NK-92 (cell line): ENCODE data around the gene SULF2.
"Not testable (repeated sequence)": the region's sequence is repeated elsewhere in the genome, so short reads cannot be mapped to it uniquely, and the experiment has no call there.

ENCODE experiments used
- DNase-seq: peaks from one replicate; lab custom pipeline; 2025; ENCODE audit not compliant: unreplicated experiment; lab: John Stamatoyannopoulos, UW

The SULF2 gene

DNA sequence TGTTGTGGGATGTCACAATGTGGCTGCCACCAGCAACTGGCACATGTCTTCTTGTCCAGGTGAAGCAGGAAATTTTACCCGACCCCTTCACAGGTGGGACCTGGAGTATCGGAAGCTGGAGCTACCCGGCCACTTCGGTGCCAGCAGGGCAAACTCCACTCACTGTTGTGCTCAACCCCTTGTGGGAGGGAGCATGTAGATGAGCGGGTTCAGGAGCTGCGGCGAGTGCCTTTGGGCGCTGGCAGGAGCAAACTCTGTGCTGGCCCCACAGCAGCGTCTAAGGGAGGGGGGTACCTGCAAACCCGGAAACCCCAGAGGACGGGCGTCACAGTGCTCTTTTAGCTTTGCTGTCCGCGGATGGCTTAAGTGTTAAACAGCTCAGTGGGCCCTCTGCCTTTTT lies 20.7 kb upstream of the SULF2 start:
- no peak for DNase-seq

DNA sequence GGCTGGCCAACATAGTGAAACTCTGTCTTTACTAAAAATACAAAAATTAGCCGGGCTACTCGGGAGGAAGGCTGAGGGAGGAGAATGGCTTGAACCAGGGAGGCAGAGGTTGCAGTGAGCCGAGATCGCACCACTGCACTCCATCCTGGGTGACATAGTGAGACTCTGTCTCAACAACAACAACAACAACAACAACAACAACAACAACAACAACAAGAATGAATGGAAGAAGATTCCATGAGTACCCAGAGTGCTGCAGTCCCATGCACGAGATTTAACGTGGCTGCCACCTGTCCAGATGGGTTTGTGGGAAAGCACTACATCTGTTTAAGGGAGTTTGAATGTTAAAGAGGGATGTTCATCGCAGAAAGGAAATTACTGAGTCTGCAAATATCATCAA lies 19.7 kb upstream of the SULF2 start:
- DNase-seq: not testable (repeated sequence)

- not testable (repeated sequence) for DNase-seq
Observed at GRCh38 chr20:47804224-47804825, 19.0 kb upstream of the SULF2 start.

- no peak for DNase-seq
Observed at GRCh38 chr20:47802975-47803374, 17.7 kb upstream of the SULF2 start.

DNA sequence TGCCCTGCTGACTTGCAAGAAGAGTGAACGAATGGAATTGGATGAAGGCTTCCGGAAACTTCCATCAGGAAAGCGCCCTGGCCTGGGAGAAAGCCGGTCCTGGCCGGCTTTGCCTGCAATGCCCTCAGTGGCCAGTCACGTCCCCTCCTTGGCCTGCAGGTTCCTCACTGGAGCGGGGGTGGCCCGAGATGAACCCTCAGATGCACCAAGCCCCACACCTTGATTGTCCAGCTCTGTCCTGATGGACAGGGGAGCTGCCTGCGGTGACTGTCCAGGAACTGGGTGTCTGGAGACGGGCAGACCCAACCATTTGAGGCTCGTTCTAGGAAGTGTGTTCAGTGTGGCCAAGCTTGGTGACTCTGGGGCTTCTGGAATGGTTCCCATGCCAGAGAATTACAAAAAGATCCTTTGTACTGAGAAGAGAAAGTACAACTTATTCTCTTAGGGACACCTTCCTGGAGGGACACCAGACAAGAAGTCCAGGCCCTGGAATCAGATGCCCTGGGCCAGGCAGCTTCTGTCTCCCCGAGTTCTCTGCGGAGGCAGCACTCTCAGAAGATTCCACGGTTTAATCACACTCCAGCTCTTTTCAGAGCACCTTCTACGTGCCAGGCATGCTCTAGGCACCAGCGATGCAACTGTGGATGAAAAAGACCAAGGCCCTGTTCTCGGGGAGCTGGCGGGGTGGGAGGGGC lies 17.1 kb upstream of the SULF2 start:
- no peak for DNase-seq

DNA sequence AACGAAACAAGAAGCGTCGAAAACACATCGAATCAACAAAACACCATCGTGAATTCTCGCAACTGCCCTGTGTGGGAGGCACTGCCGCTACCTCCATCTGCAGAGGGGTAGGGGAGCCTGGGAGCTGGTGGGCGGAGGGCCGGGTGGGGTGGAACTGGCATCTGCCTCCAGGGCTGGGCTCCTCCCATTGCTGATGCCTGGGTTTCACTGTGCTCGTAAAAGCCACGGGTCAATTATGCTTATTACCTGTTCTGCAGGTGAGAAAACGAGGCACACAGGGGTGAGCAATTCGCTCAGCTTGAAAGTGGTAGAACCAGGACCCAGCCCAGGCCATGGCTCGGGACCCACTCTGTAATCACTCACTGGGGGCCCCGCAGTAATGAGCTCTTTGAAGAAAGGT lies 16.5 kb upstream of the SULF2 start:
- no peak for DNase-seq

DNA sequence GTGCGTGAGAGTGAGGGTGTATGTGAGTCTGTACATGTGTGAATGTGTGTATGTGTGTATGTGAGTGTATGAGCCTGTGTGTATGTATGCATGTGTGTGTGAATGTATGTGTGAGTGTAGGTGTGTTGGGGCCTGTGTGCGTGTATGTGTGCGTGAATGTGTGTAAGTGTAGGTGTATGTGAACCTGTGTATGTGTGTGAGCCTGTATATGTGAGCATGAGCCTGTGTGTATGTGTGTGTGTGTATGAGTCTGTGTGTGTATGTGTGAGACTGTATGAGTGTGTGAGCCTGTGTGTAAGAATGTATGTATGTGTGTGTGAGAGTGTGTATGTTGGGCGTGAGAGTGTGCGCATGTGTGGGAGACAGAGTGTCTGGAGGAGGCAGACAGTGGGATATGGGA lies 15.8 kb upstream of the SULF2 start:
- DNase-seq: no peak

DNA sequence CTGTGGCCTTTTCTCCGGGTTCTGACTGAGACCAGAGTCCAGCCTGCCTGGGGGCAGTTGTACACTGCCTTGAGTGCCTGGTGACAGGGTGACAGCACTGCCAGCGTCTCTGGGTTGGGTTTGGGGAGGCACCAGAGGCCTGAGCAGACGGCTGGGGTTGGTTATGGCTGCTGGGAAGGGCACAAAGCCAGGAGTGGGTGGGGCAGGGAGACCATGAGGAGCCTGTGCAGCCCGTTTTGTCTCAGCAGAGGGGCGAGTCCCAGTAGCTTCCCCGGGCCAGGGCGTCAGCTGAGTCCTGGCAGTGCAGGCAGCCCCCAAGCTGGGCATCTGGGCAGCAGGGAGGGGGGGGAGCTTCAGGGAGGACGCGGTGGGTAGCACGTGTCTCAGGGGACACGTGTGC lies 15.3 kb upstream of the SULF2 start:
- no peak for DNase-seq

DNA sequence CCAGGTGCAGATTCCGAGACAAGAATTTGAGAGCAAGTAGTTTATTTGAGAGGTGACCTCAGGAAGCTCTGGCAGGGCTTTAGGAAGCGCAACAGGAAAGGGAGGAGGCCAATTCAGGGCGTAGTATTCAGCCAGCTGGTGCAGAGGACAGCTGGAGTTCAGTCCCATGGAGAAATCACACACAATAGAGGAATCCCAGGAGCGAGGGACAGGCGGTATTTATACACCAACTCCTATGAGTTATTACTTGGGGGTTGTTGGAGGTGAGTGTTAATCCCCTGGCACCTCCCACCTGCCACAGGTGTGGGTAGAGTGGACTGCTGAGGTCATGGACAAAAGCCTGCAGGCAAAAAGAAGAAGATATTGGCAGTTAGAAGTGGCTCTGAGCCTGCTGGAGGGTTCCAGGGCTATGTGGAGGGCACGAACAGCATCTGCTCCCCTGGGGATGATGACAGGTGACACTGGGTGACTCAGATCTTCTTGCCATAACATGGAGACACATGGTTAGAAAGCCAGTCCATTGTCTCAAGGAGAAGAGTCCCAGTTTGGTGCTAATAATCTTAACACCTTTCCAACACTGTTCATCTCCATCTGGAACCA lies 13.9 kb upstream of the SULF2 start:
- DNase-seq: no peak

DNA sequence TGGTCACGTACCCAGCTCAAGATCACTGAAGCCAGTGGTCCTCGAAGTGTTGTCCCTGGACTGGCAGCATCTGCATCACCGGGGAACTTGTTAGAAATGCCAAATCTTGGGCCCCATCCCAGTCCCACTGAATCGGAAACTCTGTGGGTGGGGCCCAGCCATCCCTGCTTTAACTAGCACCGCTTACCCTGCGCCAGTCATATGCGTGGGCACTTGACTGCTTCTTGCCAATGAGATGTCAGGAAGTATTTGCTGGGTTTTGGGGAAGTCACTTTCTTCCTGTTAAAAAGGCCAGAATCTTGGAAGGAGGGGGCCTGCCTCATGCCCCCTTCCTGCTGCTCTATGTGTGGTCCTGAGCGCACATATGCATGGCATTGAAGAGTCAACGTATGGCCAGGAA lies 11.7 kb upstream of the SULF2 start:
- DNase-seq: no peak

DNA sequence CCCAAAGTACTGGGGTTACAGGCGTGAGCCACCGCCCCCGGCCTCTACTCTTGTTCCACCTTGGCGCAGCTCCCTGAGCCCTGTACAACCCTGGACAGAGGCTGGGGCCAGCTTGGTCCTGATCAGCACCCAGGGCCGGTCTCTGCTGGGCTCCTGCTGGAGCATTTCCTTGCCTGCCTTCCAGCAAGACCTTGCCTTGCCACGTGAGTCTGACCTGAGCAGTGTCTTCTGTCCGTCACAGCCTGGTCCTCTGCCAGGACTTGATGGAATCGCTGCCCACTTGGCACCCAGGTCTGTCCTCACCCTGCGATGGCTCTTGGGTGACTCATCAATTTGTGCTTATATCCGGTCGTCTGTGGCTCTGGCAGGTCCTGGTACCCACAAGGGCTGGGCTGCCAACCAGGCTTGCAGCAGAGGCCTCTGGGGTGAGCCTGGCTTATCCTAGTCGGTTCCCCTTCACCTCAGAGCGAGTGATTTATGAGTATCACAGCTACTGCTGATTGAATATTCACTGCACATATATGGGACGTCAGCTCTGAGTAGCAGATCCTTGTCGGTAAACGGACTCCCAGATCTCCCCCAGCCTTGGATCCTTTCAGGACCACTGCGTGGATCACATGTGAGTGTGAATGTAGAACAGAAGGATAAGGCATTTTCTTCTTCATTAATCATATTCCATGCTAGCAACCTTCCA lies 10.1 kb upstream of the SULF2 start:
- no peak for DNase-seq

DNA sequence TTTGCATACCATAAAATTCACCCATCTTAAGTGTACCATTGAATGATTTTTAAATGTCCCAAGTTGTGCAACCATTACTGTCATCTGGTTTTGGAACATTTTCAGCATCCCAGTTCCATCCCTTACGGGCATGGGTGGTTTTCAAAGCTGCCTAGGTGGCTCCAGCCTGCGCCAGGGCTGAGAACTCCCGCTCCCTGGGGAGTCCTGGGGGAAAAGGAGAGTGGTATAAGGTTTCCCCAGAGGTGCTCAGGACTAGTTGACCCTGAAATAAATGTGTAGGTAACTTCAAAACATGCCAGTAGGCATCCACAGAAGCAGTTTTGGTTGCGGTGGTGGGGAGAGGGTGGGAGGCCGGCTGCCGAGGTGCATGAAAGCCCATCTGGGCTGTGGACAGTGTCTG lies 9.0 kb upstream of the SULF2 start:
- DNase-seq: not testable (repeated sequence)

DNA sequence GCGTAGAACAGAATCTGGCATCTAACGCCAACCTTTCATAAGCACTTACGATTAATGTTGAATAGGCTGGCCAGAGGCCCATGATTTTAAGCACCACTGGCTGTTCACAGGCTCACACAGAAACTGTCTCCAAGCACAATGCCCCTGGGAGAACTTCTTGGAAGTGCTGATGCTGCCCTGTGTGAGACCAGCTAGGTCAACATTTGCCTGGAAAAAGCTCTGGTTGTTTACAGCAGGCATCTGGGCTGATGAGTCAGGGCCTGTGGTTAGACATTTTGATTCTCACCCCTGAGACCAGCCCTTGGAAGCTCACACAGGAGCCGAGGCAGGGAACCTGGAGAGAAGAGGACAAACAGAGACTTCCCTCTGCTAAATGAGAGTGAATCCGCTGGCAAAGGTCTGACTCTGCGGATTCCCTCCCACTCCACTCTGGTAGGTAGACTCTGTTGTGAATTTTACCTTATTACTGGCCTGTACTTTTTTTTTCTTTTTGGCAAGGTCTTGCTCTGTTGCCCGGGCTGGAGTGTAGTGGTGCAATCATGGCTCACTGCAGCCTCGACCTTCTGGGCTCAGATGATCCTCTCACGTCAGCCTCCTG lies 6.8 kb upstream of the SULF2 start:
- DNase-seq: no peak

- no peak for DNase-seq
Observed at GRCh38 chr20:47791084-47791599, 5.9 kb upstream of the SULF2 start.

DNA sequence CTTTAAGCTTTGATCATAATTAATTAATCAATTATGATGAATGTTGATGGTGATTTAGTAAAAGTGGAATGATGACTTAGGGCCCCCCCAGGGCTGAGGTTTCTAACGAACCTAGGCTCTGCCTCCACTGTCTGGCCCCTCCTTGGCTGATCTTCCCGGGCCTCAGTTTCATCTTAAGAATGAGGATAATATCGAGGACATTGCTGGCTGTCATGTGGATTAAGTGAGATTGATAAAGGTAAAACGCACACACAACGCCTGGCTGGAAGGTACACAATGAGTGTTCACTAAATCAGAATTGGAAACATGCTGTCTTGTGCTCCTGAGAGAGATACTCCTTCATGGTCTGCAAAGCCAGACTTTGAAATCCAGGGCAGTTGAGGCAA lies 5.3 kb upstream of the SULF2 start:
- DNase-seq: no peak

GRCh38 chr20:47789764-47790579 lies 4.7 kb upstream of the SULF2 start:
- no peak for DNase-seq

GRCh38 chr20:47789081-47789763 lies 3.9 kb upstream of the SULF2 start:
- no peak for DNase-seq

- no peak for DNase-seq
Observed at GRCh38 chr20:47788741-47789080, 3.4 kb upstream of the SULF2 start.

DNA sequence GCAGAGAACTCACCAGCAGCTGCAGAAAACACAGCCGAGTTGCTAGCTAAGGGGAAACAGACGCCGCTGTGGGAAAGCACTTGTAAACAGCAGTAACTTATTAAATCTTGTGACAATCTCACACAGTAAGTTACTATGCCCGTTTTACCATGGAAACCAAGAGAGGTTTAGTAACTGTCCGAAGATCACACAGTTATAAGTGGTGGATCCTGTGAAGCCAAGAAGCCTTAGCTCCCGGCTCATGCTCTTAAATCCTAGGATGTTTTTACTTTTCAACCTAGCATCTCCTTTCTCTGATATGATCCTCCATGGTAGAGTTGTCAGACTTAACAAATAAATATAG lies 1.5 kb upstream of the SULF2 start:
- no peak for DNase-seq
